GM19238 (cell line): ENCODE data around the gene CACNA1D.

Experiments
- DNase-seq: peaks from one replicate; pipeline ENCODE4 v3.0.0; 2011; ENCODE audit warnings: low spot score; ENCODE audit not compliant: insufficient read length

Gene CACNA1D

GRCh38 chr3:53495146-53495519, 722 bp downstream of the CACNA1D start:
- no peak for DNase-seq

GRCh38 chr3:53495520-53496391, 1.3 kb downstream of the CACNA1D start:
- DNase-seq: peak; percentile 20

- DNase-seq: no peak
Measured at GRCh38 chr3:53496392-53496670, 1.9 kb downstream of the CACNA1D start.

- no peak for DNase-seq
Measured at GRCh38 chr3:53496984-53497383, 2.6 kb downstream of the CACNA1D start.

- no peak for DNase-seq
Measured at GRCh38 chr3:53498806-53499641, 4.6 kb downstream of the CACNA1D start.

- no peak for DNase-seq
Measured at GRCh38 chr3:53500165-53500777, 5.9 kb downstream of the CACNA1D start.

GRCh38 chr3:53501178-53501577, 6.8 kb downstream of the CACNA1D start:
- no peak for DNase-seq

GRCh38 chr3:53502737-53503136, 8.3 kb downstream of the CACNA1D start:
- no peak for DNase-seq

GRCh38 chr3:53503195-53503594, 8.8 kb downstream of the CACNA1D start:
- DNase-seq: no peak

- no peak for DNase-seq
Measured at GRCh38 chr3:53506110-53506762, 11.8 kb downstream of the CACNA1D start.

- DNase-seq: no peak
Measured at GRCh38 chr3:53506763-53507145, 12.3 kb downstream of the CACNA1D start.

GRCh38 chr3:53509494-53509893, 15.1 kb downstream of the CACNA1D start:
- no peak for DNase-seq

GRCh38 chr3:53510508-53510907, 16.1 kb downstream of the CACNA1D start:
- no peak for DNase-seq

- DNase-seq: no peak
Measured at GRCh38 chr3:53511246-53511645, 16.8 kb downstream of the CACNA1D start.

- DNase-seq: no peak
Measured at GRCh38 chr3:53513556-53514190, 19.3 kb downstream of the CACNA1D start.

GRCh38 chr3:53516339-53516738, 21.9 kb downstream of the CACNA1D start:
- DNase-seq: no peak

- no peak for DNase-seq
Measured at GRCh38 chr3:53518495-53518981, 24.1 kb downstream of the CACNA1D start.

GRCh38 chr3:53519065-53519709, 24.8 kb downstream of the CACNA1D start:
- no peak for DNase-seq

- no peak for DNase-seq
Measured at GRCh38 chr3:53523346-53523745, 28.9 kb downstream of the CACNA1D start.

GRCh38 chr3:53524566-53524965, 30.2 kb downstream of the CACNA1D start:
- no peak for DNase-seq
